RWPE1 (cell line): ENCODE results near the gene SEMA6A.

Experiments
- CTCF ChIA-PET: fragments of 350-600 bp; sonication (Branson Sonifier 250); formaldehyde crosslinking; extraction: SDS; loops from one replicate; lab custom pipeline; 2021; lab: Yijun Ruan, JAX
- POLR2A ChIA-PET: fragments of 400-600 bp; formaldehyde crosslinking; extraction: SDS; loops from one replicate; lab custom pipeline; 2020; ENCODE audit warnings: antibody characterized with exemption; ENCODE audit not compliant: low non-redundant PET; lab: Yijun Ruan, JAX
- DNase-seq: peaks from one replicate; pipeline ENCODE4 v3.0.0; 2012; ENCODE audit warnings: low spot score
- H3K27ac ChIP-seq: fragments of 450-650 bp; 2 replicates; pipeline ENCODE4 v1.5.1; 2017
- TF ChIP-seq, protein P1 (sequence below): fragments of 450-650 bp; conservative IDR thresholded peaks from 2 replicates; pipeline ENCODE4 v1.5.1; 2017; ENCODE audit warnings: low read depth, mild to moderate bottlenecking

Gene SEMA6A

DNA sequence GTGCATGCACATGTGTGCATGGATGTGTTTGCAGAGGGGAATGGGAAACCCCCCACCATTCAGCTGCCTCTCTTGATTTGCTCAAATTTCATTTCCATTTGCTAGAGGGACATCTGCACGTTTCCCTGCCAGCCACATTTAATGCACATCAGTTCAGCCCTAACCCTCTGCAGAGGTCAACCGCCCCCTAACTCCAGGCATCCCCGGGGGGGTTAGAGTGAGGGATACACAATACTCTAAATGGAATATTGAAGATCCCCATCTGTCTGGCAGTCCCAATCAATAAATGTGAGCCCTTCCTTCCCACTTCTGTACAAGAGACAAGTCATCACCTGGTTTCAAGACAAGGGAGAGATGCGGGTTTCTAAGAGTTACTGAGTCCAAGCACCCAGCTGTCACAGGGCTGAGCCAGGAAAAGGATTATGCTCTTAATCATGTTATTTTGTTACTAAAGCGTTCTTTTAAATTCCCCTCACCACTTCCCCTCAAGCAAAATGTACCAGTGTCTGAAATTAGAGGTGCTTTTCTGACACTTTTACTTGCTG, 134.1 kb downstream of the SEMA6A start:
- H3K27ac ChIP-seq: no peak overlapping the region
- CTCF ChIA-PET: no interaction called here
- POLR2A ChIA-PET: no interaction called here
- no peak for DNase-seq
- TF ChIP-seq, protein P1, sequence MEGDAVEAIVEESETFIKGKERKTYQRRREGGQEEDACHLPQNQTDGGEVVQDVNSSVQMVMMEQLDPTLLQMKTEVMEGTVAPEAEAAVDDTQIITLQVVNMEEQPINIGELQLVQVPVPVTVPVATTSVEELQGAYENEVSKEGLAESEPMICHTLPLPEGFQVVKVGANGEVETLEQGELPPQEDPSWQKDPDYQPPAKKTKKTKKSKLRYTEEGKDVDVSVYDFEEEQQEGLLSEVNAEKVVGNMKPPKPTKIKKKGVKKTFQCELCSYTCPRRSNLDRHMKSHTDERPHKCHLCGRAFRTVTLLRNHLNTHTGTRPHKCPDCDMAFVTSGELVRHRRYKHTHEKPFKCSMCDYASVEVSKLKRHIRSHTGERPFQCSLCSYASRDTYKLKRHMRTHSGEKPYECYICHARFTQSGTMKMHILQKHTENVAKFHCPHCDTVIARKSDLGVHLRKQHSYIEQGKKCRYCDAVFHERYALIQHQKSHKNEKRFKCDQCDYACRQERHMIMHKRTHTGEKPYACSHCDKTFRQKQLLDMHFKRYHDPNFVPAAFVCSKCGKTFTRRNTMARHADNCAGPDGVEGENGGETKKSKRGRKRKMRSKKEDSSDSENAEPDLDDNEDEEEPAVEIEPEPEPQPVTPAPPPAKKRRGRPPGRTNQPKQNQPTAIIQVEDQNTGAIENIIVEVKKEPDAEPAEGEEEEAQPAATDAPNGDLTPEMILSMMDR: no peak

DNA sequence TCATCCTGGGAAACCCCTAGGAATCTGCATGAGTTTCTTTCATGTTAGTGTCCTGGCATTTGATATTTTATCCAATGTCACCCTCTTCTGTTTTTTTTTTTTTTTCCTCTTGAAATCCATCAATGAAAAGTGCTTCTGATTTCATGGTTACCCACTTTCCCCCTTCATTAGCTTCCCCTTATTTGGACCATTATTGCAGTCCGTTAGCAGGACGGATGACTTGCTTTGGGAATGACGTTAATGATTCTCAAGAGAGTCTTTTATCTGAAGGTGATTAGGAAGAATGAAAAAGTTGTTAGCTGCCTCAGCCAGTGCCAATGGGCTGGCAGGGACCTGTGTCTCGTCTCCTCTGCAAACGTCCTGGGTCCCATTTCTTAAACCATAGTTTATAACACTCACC, 134.7 kb downstream of the SEMA6A start:
- no peak overlapping the region for H3K27ac ChIP-seq
- TF ChIP-seq, protein P1: no peak
- DNase-seq: no peak
- ChIA-PET POLR2A (no interaction called here), CTCF (no interaction called here)

DNA sequence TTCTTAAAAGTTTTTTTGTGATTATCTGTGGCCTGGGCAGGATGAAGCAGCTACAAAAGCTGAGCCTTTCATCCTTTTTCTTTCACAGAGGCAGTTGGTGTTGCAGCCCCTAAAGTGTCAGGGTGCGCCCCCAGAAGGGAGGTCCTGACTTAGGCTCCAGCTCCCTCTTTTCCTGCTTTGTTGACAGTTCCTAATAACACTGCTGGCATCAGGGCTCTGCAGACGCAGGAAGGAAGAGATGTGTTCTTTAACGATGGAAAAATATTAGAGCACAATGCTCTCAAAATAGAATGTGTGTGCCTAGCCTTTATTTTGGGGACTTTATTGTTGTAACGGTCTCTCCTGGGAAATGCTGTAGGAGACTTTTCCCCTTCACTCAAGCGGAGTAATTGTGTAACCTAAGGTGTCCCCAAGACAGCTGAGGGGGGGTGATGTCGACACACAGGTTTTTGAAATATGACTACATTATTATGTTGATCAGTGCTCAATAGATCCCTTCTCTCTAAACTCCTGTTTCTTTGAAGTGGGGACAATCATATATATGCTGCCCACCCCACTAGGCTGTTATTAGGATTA, 135.6 kb downstream of the SEMA6A start:
- ChIA-PET POLR2A (no interaction called here), CTCF (no interaction called here)
- H3K27ac ChIP-seq: no peak overlapping the region
- no peak for DNase-seq
- TF ChIP-seq, protein P1: no peak

DNA sequence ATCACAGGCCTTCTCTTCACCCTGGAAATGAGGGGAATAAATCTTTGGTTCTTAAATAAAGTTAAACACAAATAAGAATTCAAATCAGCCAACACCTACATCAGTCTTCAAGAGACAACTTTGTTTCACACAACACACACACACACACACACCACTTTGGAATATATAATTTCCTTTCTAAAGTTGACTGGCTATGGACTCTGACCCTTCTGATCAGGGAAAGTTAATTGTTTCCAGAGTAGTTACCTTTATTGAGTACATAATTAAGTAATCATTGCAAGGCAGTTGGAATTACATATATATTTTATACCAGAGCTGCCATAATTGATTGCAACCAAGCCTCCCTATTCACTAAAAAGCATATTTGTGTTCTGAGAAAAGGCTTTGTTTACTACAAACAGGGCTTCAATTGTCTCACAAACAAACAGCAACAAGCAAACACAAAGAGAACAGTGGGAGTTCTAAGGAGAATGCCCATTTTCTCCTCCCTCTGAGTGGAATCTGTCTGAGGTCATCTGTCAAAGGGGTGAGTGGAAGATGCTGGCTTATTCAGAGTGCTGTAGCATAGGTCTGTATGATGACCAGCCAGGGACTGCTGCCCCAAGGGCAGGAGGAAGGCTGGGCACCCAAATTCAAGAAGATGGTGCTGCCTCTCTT, 136.6 kb downstream of the SEMA6A start:
- no peak overlapping the region for H3K27ac ChIP-seq
- POLR2A ChIA-PET: no interaction called here
- CTCF ChIA-PET: no interaction called here
- DNase-seq: no peak
- TF ChIP-seq, protein P1: no peak

DNA sequence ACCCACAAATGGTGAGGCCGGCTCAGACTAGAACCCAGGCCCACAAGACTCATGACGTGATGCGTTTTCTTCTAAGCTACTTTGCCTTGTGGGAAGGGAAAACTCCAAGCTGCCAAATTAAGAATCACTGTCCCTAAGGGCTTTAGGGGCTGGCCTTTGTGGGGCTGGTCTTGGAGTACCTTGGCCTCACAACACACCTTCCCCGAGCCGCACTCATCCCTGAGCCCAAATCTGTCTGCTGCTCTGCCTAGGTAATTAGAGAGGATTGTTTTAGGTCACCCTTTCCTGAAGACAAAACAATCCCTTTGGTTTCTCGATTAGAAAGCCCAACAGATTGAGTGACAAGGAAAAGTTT, 137.3 kb downstream of the SEMA6A start:
- H3K27ac ChIP-seq: no peak overlapping the region
- CTCF ChIA-PET: no interaction called here
- no peak for DNase-seq
- TF ChIP-seq, protein P1: no peak
- POLR2A ChIA-PET: no interaction called here

DNA sequence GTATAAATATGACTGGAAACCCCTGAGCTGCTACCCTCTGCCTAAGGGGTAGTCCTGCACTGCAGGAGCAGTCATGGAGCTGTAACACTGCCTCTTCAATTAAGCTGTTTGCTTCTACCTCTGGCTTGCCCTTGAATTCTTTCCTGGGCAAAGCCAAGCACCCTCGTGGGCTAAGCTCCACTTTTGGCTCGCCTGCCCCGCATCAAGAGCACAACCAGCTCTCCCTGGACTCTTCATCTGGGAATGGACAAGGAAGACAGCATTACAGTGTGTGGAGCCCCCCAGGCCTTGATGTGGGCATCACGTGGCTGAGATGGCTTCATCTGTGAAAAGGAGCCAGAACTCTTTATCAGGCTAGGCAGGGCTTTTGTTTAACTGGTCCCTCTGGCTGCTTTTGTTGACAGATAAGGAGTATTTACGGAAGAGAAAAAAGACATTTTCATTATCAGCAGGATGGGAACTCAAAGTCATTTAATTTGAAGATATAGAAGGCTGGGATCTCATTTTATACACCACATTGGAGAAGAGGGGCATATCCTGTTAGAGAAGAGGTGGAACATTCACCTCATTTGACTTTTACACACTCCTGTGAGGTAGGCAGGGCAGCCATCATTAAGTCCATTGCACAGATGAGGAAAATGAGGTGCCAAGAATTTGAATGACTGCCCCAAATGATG, 137.8 kb downstream of the SEMA6A start:
- CTCF ChIA-PET: no interaction called here
- no peak overlapping the region for H3K27ac ChIP-seq
- POLR2A ChIA-PET: no interaction called here
- no peak for DNase-seq
- TF ChIP-seq, protein P1: no peak
